Activated T-helper 1 cell treated with anti-CD3 and anti-CD28 coated beads, Interleukin-12 subunit alpha, Interleukin-12 subunit beta, Interleukin-2, Interleukin-4 antibody, amounts not matched to agents 30 ng/mL and 10 ng/mL and 1 ng/mL, durations not matched to agents 14 hours and 24 hours and 36 hours (primary cell): ENCODE measurements around the gene DCP1A. TPM values are rescaled to one million over a fixed set of nuclear protein-coding genes. Genes with fewer than 3 reads are reported as not detected.
"Not testable (repeated sequence)": the region's sequence is repeated elsewhere in the genome, so short reads cannot be mapped to it uniquely, and the experiment has no call there.

Source experiments
- DNase-seq: peaks from one replicate; pipeline ENCODE4 v3.0.0; 2021; ENCODE audit warnings: low spot score
- H3K27ac Mint-ChIP-seq: one replicate; pipeline ENCODE4 v1.8.0; 2021; ENCODE audit warnings: mild to moderate bottlenecking, mixed read lengths
- H3K27me3 Mint-ChIP-seq: one replicate; pipeline ENCODE4 v1.8.0; 2022; ENCODE audit warnings: mild to moderate bottlenecking, moderate library complexity, mixed read lengths; ENCODE audit not compliant: insufficient read depth
- H3K36me3 Mint-ChIP-seq: one replicate; pipeline ENCODE4 v1.8.0; 2021; ENCODE audit warnings: low read depth, mixed read lengths
- H3K4me1 Mint-ChIP-seq: one replicate; pipeline ENCODE4 v1.8.0; 2021; ENCODE audit warnings: low read depth, mixed read lengths
- H3K4me3 Mint-ChIP-seq: one replicate; pipeline ENCODE4 v1.8.0; 2021; ENCODE audit warnings: mild to moderate bottlenecking, moderate library complexity, mixed read lengths
- H3K9me3 Mint-ChIP-seq: one replicate; pipeline ENCODE4 v1.8.0; 2021; ENCODE audit warnings: mixed read lengths
- intact Hi-C: fragments of 100-400 bp; cut with micrococcal nuclease; formaldehyde crosslinking; loops from one replicate; pipeline ENCODE4 v1.15.1; 2024
- total RNA-seq: library from RNA; stranded (reverse); gene quantifications from 2 replicates; pipeline ENCODE4 v1.2.3, GENCODE V29; 2022

The DCP1A gene
- total RNA-seq, 1 donor from 2014 or later, result 48.6 TPM

DNA sequence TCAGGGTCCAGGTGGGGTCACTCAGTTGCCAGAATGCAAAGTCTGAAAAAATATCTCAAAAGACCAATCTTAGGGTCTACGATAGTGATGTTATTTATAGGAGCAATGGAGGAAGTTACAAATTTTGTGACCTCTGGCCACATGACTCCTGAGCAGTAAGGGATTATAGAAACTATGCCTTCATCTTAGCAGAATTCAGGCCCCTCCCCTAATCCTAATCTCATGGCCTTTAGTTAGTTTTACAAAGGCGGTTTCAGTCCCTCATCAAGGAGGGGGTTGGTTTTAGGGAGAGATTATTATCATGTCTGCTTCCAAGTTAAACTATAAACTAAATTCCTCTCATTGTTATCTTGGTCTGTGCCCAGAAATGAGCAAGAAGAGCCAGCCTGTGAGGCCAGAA, 5.9 kb upstream of the DCP1A start:
- no peaks in the 10 kb centered on the region for H3K9me3 Mint-ChIP-seq
- no peak overlapping the region for H3K27ac Mint-ChIP-seq
- no peaks in the 10 kb centered on the region for H3K36me3 Mint-ChIP-seq
- intact Hi-C loops, result no loop called here
- H3K27me3 Mint-ChIP-seq, result peaks cover 4% of the 10 kb centered on the region
- H3K4me3 Mint-ChIP-seq, result no peak overlapping the region
- DNase-seq, result no peak
- peaks cover 8% of the 10 kb centered on the region for H3K4me1 Mint-ChIP-seq

- Mint-ChIP-seq H3K27ac (no peak overlapping the region), H3K4me1 (peaks cover 22% of the 10 kb centered on the region), H3K4me3 (no peak overlapping the region), H3K9me3 (no peaks in the 10 kb centered on the region), H3K36me3 (peaks cover 3% of the 10 kb centered on the region), H3K27me3 (no peaks in the 10 kb centered on the region)
- DNase-seq, result no peak
- intact Hi-C loops, result loop anchor here (1.0 kb wide), 1 partner anchor 51 kb away; no protein-coding TSS in a partner anchor
Observed at GRCh38 chr3:53350652-53351051, 3.3 kb upstream of the DCP1A start.

- Mint-ChIP-seq H3K4me3 (peak overlapping the region; percentile 98), H3K4me1 (peaks cover 33% of the 10 kb centered on the region), H3K27ac (peak overlapping the region; percentile 98), H3K36me3 (peaks cover 16% of the 10 kb centered on the region)
- DNase-seq, H3K9me3 Mint-ChIP-seq, H3K27me3 Mint-ChIP-seq: not testable (repeated sequence)
- intact Hi-C loops, result loop anchor here (5.0 kb wide), 1 partner anchor 1406 kb away; the partner anchor contains the start of genes PARP3 and RRP9
Observed at GRCh38 chr3:53348118-53348517, 775 bp upstream of the DCP1A start.

DNA sequence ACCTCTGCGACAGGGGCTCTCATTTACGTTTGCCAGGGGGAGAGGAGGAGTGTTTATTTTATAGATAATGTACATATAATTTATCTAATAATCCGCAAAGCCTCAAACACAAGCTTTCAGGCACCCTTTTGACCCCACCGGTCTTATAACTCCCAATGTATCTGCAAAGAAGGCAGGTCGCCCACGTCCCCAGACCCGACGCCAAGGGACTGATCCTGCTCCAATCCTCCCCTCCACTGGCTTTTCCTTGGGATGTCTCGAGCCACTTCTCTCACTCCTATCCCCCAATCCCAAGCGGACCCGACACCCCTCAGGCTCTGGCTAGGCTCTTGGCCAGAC, 452 bp downstream of the DCP1A start:
- peak overlapping the region; percentile 98 for H3K27ac Mint-ChIP-seq
- intact Hi-C loops, result loop anchor here (1.0 to 5.0 kb wide), 6 partner anchors 92 to 1405 kb away; partner anchors contain the start of genes PARP3, RFT1, RRP9 and SELENOK
- H3K9me3 Mint-ChIP-seq, result no peaks in the 10 kb centered on the region
- DNase-seq, result no peak
- no peaks in the 10 kb centered on the region for H3K27me3 Mint-ChIP-seq
- peak overlapping the region; percentile 98 for H3K4me3 Mint-ChIP-seq
- H3K36me3 Mint-ChIP-seq, result peaks cover 24% of the 10 kb centered on the region
- H3K4me1 Mint-ChIP-seq, result peaks cover 39% of the 10 kb centered on the region

- Mint-ChIP-seq H3K36me3 (peaks cover 24% of the 10 kb centered on the region), H3K4me1 (peaks cover 39% of the 10 kb centered on the region), H3K27me3 (no peaks in the 10 kb centered on the region), H3K4me3 (peak overlapping the region; percentile 98), H3K9me3 (no peaks in the 10 kb centered on the region), H3K27ac (peak overlapping the region; percentile 98)
- DNase-seq, result no peak
- intact Hi-C loops, result loop anchor here (5.0 kb wide), 1 partner anchor 1404 kb away; the partner anchor contains the start of genes PARP3 and RRP9
Observed at GRCh38 chr3:53346514-53346913, 829 bp downstream of the DCP1A start.

- no peak overlapping the region for H3K27ac Mint-ChIP-seq
- DNase-seq, result no peak
- H3K9me3 Mint-ChIP-seq, result no peaks in the 10 kb centered on the region
- intact Hi-C loops, result no loop called here
- H3K4me1 Mint-ChIP-seq, result peaks cover 45% of the 10 kb centered on the region
- H3K4me3 Mint-ChIP-seq, result no peak overlapping the region
- no peaks in the 10 kb centered on the region for H3K27me3 Mint-ChIP-seq
- H3K36me3 Mint-ChIP-seq, result peaks cover 36% of the 10 kb centered on the region
Observed at GRCh38 chr3:53342353-53342752, 5.0 kb downstream of the DCP1A start.

- H3K4me3 Mint-ChIP-seq, result no peak overlapping the region
- H3K4me1 Mint-ChIP-seq, result peaks cover 12% of the 10 kb centered on the region
- no peaks in the 10 kb centered on the region for H3K27me3 Mint-ChIP-seq
- H3K36me3 Mint-ChIP-seq, result peaks cover 36% of the 10 kb centered on the region
- no peak overlapping the region for H3K27ac Mint-ChIP-seq
- intact Hi-C loops, result no loop called here
- no peaks in the 10 kb centered on the region for H3K9me3 Mint-ChIP-seq
- no peak for DNase-seq
Observed at GRCh38 chr3:53337167-53337940, 10.0 kb downstream of the DCP1A start.

DNA sequence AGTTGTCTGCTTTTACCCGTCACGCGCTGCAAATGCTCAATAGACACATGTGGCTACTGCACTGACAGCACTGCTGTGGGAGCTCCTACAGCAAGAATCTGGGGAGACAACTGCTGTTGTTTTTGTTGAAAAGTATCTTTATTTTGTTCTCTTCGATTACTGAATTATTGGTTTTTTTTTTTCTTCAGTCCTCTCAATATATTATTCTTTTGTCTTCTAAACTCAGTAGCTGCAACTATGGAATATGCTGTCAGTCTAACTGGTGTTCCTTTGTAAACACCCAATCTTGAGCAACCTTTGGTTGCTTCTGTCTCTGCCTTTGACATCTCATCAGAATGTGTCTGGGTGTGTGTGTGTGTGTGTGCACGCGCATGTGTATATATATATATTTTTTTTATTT, 12.6 kb downstream of the DCP1A start:
- DNase-seq, result no peak
- Mint-ChIP-seq H3K36me3 (peaks cover 30% of the 10 kb centered on the region), H3K4me3 (no peak overlapping the region), H3K4me1 (peaks cover 7% of the 10 kb centered on the region), H3K9me3 (no peaks in the 10 kb centered on the region), H3K27ac (no peak overlapping the region), H3K27me3 (no peaks in the 10 kb centered on the region)
- intact Hi-C loops, result no loop called here

DNA sequence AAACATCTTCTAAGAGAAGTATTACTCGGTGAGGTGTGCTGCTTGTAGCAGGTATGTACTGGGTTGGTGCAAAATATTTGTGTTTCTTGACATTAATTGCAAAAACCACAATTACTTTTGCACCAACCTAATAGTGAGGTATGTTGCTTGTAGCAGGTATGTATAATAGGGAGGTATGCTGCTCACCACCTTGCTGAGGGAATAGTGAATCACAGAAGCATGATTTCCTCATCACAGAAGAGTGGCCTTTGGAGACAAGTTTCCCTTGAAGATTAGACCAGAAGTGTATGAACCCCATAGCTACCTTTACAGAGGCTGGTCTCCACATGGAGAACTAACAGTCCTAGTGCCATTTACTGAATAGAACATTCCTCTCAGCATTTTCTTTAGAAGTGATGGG, 15.5 kb downstream of the DCP1A start:
- H3K4me3 Mint-ChIP-seq, result no peak overlapping the region
- H3K27ac Mint-ChIP-seq, result no peak overlapping the region
- H3K4me1 Mint-ChIP-seq, result peaks cover 6% of the 10 kb centered on the region
- intact Hi-C loops, result no loop called here
- H3K36me3 Mint-ChIP-seq, result peaks cover 27% of the 10 kb centered on the region
- no peaks in the 10 kb centered on the region for H3K9me3 Mint-ChIP-seq
- DNase-seq, result no peak
- no peaks in the 10 kb centered on the region for H3K27me3 Mint-ChIP-seq

GRCh38 chr3:53329897-53330296, 17.4 kb downstream of the DCP1A start:
- Mint-ChIP-seq H3K9me3 (no peaks in the 10 kb centered on the region), H3K27ac (no peak overlapping the region), H3K36me3 (peaks cover 22% of the 10 kb centered on the region), H3K4me3 (no peak overlapping the region), H3K4me1 (peaks cover 15% of the 10 kb centered on the region), H3K27me3 (no peaks in the 10 kb centered on the region)
- intact Hi-C loops, result no loop called here
- DNase-seq, result no peak

GRCh38 chr3:53328746-53329145, 18.6 kb downstream of the DCP1A start:
- H3K4me1 Mint-ChIP-seq, result peaks cover 15% of the 10 kb centered on the region
- no peak for DNase-seq
- H3K27ac Mint-ChIP-seq, result peak overlapping the region; percentile 18
- intact Hi-C loops, result no loop called here
- H3K9me3 Mint-ChIP-seq, result no peaks in the 10 kb centered on the region
- H3K27me3 Mint-ChIP-seq, result no peaks in the 10 kb centered on the region
- peaks cover 12% of the 10 kb centered on the region for H3K36me3 Mint-ChIP-seq
- no peak overlapping the region for H3K4me3 Mint-ChIP-seq

- H3K9me3 Mint-ChIP-seq, intact Hi-C loops, H3K27ac Mint-ChIP-seq, H3K27me3 Mint-ChIP-seq, DNase-seq, H3K4me3 Mint-ChIP-seq: not testable (repeated sequence)
- peaks cover 11% of the 10 kb centered on the region for H3K36me3 Mint-ChIP-seq
- peaks cover 15% of the 10 kb centered on the region for H3K4me1 Mint-ChIP-seq
Observed at GRCh38 chr3:53327986-53328385, 19.4 kb downstream of the DCP1A start.

DNA sequence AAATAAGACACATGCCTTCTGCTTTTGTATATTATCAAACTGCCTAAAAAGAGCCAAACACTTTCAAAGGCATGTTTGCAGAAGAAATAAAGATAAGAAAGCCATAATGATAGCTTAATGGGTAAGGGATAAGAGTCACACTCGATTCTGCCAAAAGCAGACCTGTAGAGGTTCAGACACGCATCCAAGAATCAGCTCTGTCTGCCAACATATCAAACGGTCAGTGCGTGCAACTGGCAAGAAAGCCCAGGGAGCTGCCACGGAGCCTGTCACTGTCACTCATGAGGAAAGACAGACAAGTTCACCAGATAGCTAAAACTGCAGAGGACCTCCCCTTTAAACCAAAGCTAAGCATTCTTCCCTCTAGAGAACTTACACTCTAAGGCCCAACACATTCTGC, 23.2 kb downstream of the DCP1A start:
- Mint-ChIP-seq H3K4me3 (no peak overlapping the region), H3K4me1 (peaks cover 20% of the 10 kb centered on the region), H3K27ac (no peak overlapping the region), H3K27me3 (no peaks in the 10 kb centered on the region), H3K9me3 (no peaks in the 10 kb centered on the region), H3K36me3 (peaks cover 14% of the 10 kb centered on the region)
- no peak for DNase-seq
- intact Hi-C loops, result no loop called here
